GM12892 (cell line): ENCODE data around the gene CXCL12.

Source experiments
- POLR2A ChIP-seq: IDR thresholded peaks from 2 replicates; pipeline ENCODE4 v1.6.1; 2011; ENCODE audit warnings: low read depth, low read length, control low read depth
- TAF1 ChIP-seq: IDR thresholded peaks from 2 replicates; pipeline ENCODE4 v1.6.1; 2011; ENCODE audit warnings: low read depth, mild to moderate bottlenecking, control low read depth, low read length, borderline replicate concordance

- TF ChIP-seq TAF1 (no peak), POLR2A (no peak)
Observed at GRCh38 chr10:44394696-44395381, 9.9 kb upstream of the CXCL12 start.
